ENCODE measurements around the gene PLEKHM3. TPM values are rescaled to one million over a fixed set of nuclear protein-coding genes. Genes with fewer than 3 reads are reported as not detected.
"Not testable (repeated sequence)": the region's sequence is repeated elsewhere in the genome, so short reads cannot be mapped to it uniquely, and the experiment has no call there.

Gene PLEKHM3
- total and polyA plus RNA-seq, 2 donors (not counting 1 experiment from before 2014, with no cell fraction given) = 5.3 to 20.1 TPM

DNA sequence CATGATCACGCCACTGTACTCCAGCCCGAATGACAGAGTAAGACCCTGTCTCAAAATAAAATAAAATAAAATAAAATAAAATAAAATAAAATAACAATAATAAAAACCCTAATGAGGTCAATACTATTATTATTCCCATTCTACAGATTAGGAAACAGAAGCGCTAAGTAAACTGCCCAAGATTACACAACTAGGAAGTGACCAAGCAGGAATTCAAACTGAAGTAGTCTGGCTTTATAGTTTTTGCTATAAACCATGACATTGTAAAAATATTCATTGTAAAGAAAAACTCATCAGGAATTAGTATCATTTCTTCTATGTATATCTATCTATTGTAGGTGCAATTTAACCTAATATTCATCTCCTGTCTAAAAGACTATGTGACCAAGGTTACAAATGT, 1.2 kb downstream of the PLEKHM3 start:
- Histone ChIP-seq H3K79me2 (ENCODE audit: control insufficient read depth, insufficient read depth, low read length) (no peaks in the 10 kb centered on the region), H3K4me3 (replicated peaks in 1 of 4; ENCODE audit: control extremely low read depth in 1 of 4, insufficient read depth in 1 of 4, low read depth in 3 of 4, low read length in 4 of 4) (peak overlapping the region in 1 of 4 experiments; percentile 67), H4K20me1 (ENCODE audit: control insufficient read depth, extremely low read depth, insufficient read depth, low read length) (no peaks in the 10 kb centered on the region), H3K27me3 (ENCODE audit: control insufficient read depth, insufficient read depth, low read length) (no peaks in the 10 kb centered on the region), H3K36me3 (ENCODE audit: control insufficient read depth, insufficient read depth, low read length) (no peaks in the 10 kb centered on the region), H3K4me1 (ENCODE audit: control insufficient read depth, extremely low read depth, insufficient read depth, low read length) (no peaks in the 10 kb centered on the region), H2AFZ (ENCODE audit: low read length) (no peak overlapping the region), H3K9me3 (ENCODE audit: control insufficient read depth, insufficient read depth, low read depth, low read length) (no peaks in the 10 kb centered on the region), H3K4me2 (ENCODE audit: extremely low read depth, insufficient read depth, low read length) (no peak overlapping the region), H3K9ac (ENCODE audit: insufficient read depth, low read length) (no peak overlapping the region), H3K27ac (ENCODE audit: insufficient read depth, low read length) (no peak overlapping the region)
- no peak for DNase-seq (ENCODE audit: low read depth in 2 of 2)
- TF ChIP-seq, protein P1, sequence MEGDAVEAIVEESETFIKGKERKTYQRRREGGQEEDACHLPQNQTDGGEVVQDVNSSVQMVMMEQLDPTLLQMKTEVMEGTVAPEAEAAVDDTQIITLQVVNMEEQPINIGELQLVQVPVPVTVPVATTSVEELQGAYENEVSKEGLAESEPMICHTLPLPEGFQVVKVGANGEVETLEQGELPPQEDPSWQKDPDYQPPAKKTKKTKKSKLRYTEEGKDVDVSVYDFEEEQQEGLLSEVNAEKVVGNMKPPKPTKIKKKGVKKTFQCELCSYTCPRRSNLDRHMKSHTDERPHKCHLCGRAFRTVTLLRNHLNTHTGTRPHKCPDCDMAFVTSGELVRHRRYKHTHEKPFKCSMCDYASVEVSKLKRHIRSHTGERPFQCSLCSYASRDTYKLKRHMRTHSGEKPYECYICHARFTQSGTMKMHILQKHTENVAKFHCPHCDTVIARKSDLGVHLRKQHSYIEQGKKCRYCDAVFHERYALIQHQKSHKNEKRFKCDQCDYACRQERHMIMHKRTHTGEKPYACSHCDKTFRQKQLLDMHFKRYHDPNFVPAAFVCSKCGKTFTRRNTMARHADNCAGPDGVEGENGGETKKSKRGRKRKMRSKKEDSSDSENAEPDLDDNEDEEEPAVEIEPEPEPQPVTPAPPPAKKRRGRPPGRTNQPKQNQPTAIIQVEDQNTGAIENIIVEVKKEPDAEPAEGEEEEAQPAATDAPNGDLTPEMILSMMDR (conservative IDR thresholded peaks at IDR 0.05 in 1 of 2, IDR thresholded peaks at IDR 0.05 in 1 of 2; ENCODE audit: low read depth in 1 of 2, low read length in 2 of 2) = no peak
- no peak for TF ChIP-seq EZH2 (IDR thresholded peaks at IDR 0.05; ENCODE audit: low read length, missing control alignments)

DNA sequence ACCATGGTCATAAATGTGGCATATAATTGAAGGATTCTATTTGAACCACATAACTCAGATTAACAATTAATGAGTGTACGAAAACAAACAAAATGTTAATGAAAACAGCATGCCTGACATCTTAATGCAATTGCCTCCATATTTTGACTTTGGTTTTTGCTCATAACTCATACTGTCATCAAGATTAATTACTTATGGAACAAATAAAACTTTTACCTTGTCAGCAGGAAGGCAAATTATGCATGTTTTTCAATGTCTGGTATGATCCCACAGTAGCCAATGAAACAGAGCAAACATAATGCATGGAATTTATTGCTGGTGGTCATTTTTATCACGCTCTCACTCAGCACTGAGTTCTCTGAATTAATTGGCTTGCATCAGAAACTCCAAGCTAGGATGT, 5.1 kb downstream of the PLEKHM3 start:
- no peaks in the 10 kb centered on the region for H3K79me2 ChIP-seq (ENCODE audit: control insufficient read depth, insufficient read depth, low read length)
- no peak overlapping the region for H3K9ac ChIP-seq (ENCODE audit: insufficient read depth, low read length)
- H3K36me3 ChIP-seq (ENCODE audit: control insufficient read depth, insufficient read depth, low read length) = no peaks in the 10 kb centered on the region
- H3K4me3 ChIP-seq (replicated peaks in 1 of 4; ENCODE audit: control extremely low read depth in 1 of 4, insufficient read depth in 1 of 4, low read depth in 3 of 4, low read length in 4 of 4) = no peak overlapping the region
- H3K27me3 ChIP-seq (ENCODE audit: control insufficient read depth, insufficient read depth, low read length) = no peaks in the 10 kb centered on the region
- no peaks in the 10 kb centered on the region for H3K4me1 ChIP-seq (ENCODE audit: control insufficient read depth, extremely low read depth, insufficient read depth, low read length)
- H3K27ac ChIP-seq (ENCODE audit: insufficient read depth, low read length) = no peak overlapping the region
- H3K9me3 ChIP-seq (ENCODE audit: control insufficient read depth, insufficient read depth, low read depth, low read length) = no peaks in the 10 kb centered on the region
- no peak for DNase-seq (ENCODE audit: low read depth in 2 of 2)
- TF ChIP-seq, protein P1 (conservative IDR thresholded peaks at IDR 0.05 in 1 of 2, IDR thresholded peaks at IDR 0.05 in 1 of 2; ENCODE audit: low read depth in 1 of 2, low read length in 2 of 2) = no peak
- no peak for TF ChIP-seq EZH2 (IDR thresholded peaks at IDR 0.05; ENCODE audit: low read length, missing control alignments)
- no peak overlapping the region for H2AFZ ChIP-seq (ENCODE audit: low read length)
- no peak overlapping the region for H3K4me2 ChIP-seq (ENCODE audit: extremely low read depth, insufficient read depth, low read length)
- H4K20me1 ChIP-seq (ENCODE audit: control insufficient read depth, extremely low read depth, insufficient read depth, low read length) = no peaks in the 10 kb centered on the region

DNA sequence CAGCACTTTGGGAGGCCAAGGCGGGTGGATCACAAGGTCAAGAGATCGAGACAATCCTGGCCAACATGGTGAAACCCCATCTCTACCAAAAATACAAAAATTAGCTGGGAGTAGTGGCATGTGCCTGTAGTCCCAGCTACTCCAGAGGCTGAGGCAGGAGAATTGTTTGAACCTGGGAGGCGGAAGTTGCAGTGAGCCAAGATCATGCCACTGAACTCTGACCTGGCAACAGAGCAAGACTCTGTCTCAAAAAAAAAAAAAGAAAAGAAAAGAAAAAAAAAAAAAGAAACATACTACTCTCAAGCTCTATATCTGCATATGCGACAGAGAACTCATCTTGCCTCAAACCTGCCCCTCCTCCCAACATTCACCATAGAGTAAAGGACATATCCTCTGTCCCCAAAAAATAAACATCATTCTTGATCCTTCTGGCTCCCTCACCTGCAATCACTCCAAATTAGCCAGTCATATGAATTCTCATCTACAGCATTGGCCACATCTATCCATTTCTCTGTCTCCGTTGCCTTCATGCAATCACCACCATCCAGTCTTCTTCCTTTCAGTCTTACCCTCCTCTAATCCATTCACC, 7.1 kb downstream of the PLEKHM3 start:
- not testable (repeated sequence) for H3K4me3 ChIP-seq (replicated peaks in 1 of 4; ENCODE audit: control extremely low read depth in 1 of 4, insufficient read depth in 1 of 4, low read depth in 3 of 4, low read length in 4 of 4); H3K27ac ChIP-seq (ENCODE audit: insufficient read depth, low read length)

More for the DNA sequence above, 7.1 kb downstream of the PLEKHM3 start:
- not testable (repeated sequence) for H2AFZ ChIP-seq (ENCODE audit: low read length); H3K4me2 ChIP-seq (ENCODE audit: extremely low read depth, insufficient read depth, low read length); H3K27me3 ChIP-seq (ENCODE audit: control insufficient read depth, insufficient read depth, low read length); H4K20me1 ChIP-seq (ENCODE audit: control insufficient read depth, extremely low read depth, insufficient read depth, low read length); H3K4me1 ChIP-seq (ENCODE audit: control insufficient read depth, extremely low read depth, insufficient read depth, low read length); H3K79me2 ChIP-seq (ENCODE audit: control insufficient read depth, insufficient read depth, low read length); H3K9me3 ChIP-seq (ENCODE audit: control insufficient read depth, insufficient read depth, low read depth, low read length); DNase-seq (ENCODE audit: low read depth in 2 of 2); H3K9ac ChIP-seq (ENCODE audit: insufficient read depth, low read length); H3K36me3 ChIP-seq (ENCODE audit: control insufficient read depth, insufficient read depth, low read length)

Data from fibroblast of lung (primary cell).